Head of caudate nucleus (tissue), 42 donors: Measurements from ENCODE around the gene SLC35F3.
"Not testable (repeated sequence)": the region's sequence is repeated elsewhere in the genome, so short reads cannot be mapped to it uniquely, and the experiment has no call there.

Source experiments
- DNase-seq, 42 donors: peaks; one replicate each; pipeline versions ENCODE4 v3.0.0 to v3.0.0-alpha.2; 2020 to 2021; ENCODE audit warnings: mixed read lengths in 7 of 42
- intact Hi-C: fragments of 100-400 bp; cut with DNase I; formaldehyde crosslinking; loops from one replicate; pipeline ENCODE4 v1.15.0; 2022

SLC35F3 gene

GRCh38 chr1:234226113-234226818, 321.8 kb downstream of the SLC35F3 start:
- intact Hi-C loops = no loop called here

GRCh38 chr1:234226819-234227165, 322.3 kb downstream of the SLC35F3 start:
- DNase-seq = no peak
- intact Hi-C loops = no loop called here

More at GRCh38 chr1:234226113-234226818, 321.8 kb downstream of the SLC35F3 start:
- DNase-seq = no peak

- no peak for DNase-seq
These were observed 325.3 kb downstream of the SLC35F3 start for GRCh38 chr1:234229581-234230387.

GRCh38 chr1:234230414-234230862, 326.0 kb downstream of the SLC35F3 start:
- no peak for DNase-seq
- intact Hi-C loops = no loop called here

More at GRCh38 chr1:234229581-234230387, 325.3 kb downstream of the SLC35F3 start:
- intact Hi-C loops = no loop called here

GRCh38 chr1:234231061-234231892, 326.8 kb downstream of the SLC35F3 start:
- intact Hi-C loops = no loop called here
- peak in 1 of 42 donors; percentile 34 for DNase-seq

- intact Hi-C loops = no loop called here
- peak in 1 of 42 donors; percentile 28 for DNase-seq
These were observed 327.4 kb downstream of the SLC35F3 start for GRCh38 chr1:234231893-234232276.

- DNase-seq = no peak
- intact Hi-C loops = no loop called here
These were observed 329.7 kb downstream of the SLC35F3 start for GRCh38 chr1:234234199-234234598.

GRCh38 chr1:234235434-234235881, 331.0 kb downstream of the SLC35F3 start:
- no peak for DNase-seq
- intact Hi-C loops = no loop called here

GRCh38 chr1:234237393-234237792, 332.9 kb downstream of the SLC35F3 start:
- intact Hi-C loops = no loop called here

GRCh38 chr1:234238060-234238459, 333.6 kb downstream of the SLC35F3 start:
- DNase-seq = no peak
- intact Hi-C loops = no loop called here

More at GRCh38 chr1:234237393-234237792, 332.9 kb downstream of the SLC35F3 start:
- DNase-seq = peak in 1 of 42 donors; percentile 24

GRCh38 chr1:234239515-234239914, 335.0 kb downstream of the SLC35F3 start:
- DNase-seq = no peak
- intact Hi-C loops = no loop called here

GRCh38 chr1:234239936-234240335, 335.5 kb downstream of the SLC35F3 start:
- DNase-seq = no peak
- intact Hi-C loops = no loop called here

- no peak for DNase-seq
- intact Hi-C loops = no loop called here
These were observed 336.2 kb downstream of the SLC35F3 start for GRCh38 chr1:234240680-234241079.

- no peak for DNase-seq
- intact Hi-C loops = no loop called here
These were observed 337.5 kb downstream of the SLC35F3 start for GRCh38 chr1:234241941-234242490.

- intact Hi-C loops = no loop called here
- DNase-seq = no peak
These were observed 339.2 kb downstream of the SLC35F3 start for GRCh38 chr1:234243521-234244260.

GRCh38 chr1:234244482-234244881, 340.0 kb downstream of the SLC35F3 start:
- intact Hi-C loops = no loop called here
- no peak for DNase-seq

GRCh38 chr1:234246638-234247116, 342.2 kb downstream of the SLC35F3 start:
- DNase-seq = no peak
- intact Hi-C loops = no loop called here

GRCh38 chr1:234247746-234248145, 343.3 kb downstream of the SLC35F3 start:
- DNase-seq, intact Hi-C loops: not testable (repeated sequence)
